HEK293 (cell line): ENCODE results near the gene MAP2.

Source experiments
- CTCF ChIA-PET: fragments of 350-600 bp; formaldehyde crosslinking; extraction: SDS; loops from one replicate; lab custom pipeline; 2021; ENCODE audit warnings: antibody characterized with exemption; lab: Yijun Ruan, JAX
- POLR2A ChIA-PET: fragments of 300-600 bp; formaldehyde crosslinking; extraction: SDS; loops from one replicate; lab custom pipeline; 2020; ENCODE audit warnings: antibody characterized with exemption, inconsistent platforms; lab: Yijun Ruan, JAX
- H3K27ac ChIP-seq: fragments of 200-500 bp; sonication (Bioruptor generic); 2 replicates; pipeline ENCODE4 v1.5.1; 2014; ENCODE audit warnings: low read depth, low read length, control low read depth, inconsistent platforms; ENCODE audit errors: extremely low read depth
- H3K36me3 ChIP-seq, 2 experiments: fragments of 200-500 bp in 1 of 2; sonication (Bioruptor generic) in 1 of 2; 1 replicate in 1 of 2; 2 replicates in 1 of 2; pipeline ENCODE4 v1.5.1; 2014 to 2017; ENCODE audit warnings: inconsistent platforms in 2 of 2, low read length in 2 of 2; ENCODE audit not compliant: control insufficient read depth in 2 of 2, insufficient read depth in 1 of 2
- H3K4me1 ChIP-seq: fragments of 200-500 bp; sonication (Bioruptor generic); 2 replicates; pipeline ENCODE4 v1.5.1; 2014; ENCODE audit warnings: mild to moderate bottlenecking, low read length, inconsistent platforms; ENCODE audit not compliant: control insufficient read depth, insufficient read depth
- H3K4me3 ChIP-seq: 2 replicates; pipeline ENCODE4 v1.5.1; 2011; ENCODE audit warnings: low read depth, mild to moderate bottlenecking, control low read depth, low read length, moderate library complexity
- H3K9me3 ChIP-seq: fragments of 200-500 bp; sonication (Bioruptor generic); 2 replicates; pipeline ENCODE4 v1.5.1; 2014; ENCODE audit warnings: low read depth, low read length, inconsistent platforms; ENCODE audit not compliant: control insufficient read depth, insufficient read depth
- EGR2 ChIP-seq: fragments of 450-650 bp; formaldehyde crosslinking; IDR thresholded peaks from 2 replicates; pipeline ENCODE4 v1.5.1; 2016; ENCODE audit warnings: low read depth, missing biosample characterization, missing genetic modification characterization
- FEZF1 ChIP-seq: fragments of 450-650 bp; formaldehyde crosslinking; IDR thresholded peaks from 2 replicates; pipeline ENCODE4 v1.5.1; 2016; ENCODE audit warnings: missing biosample characterization, missing genetic modification characterization
- MEIS1 ChIP-seq: sonication (generic); formaldehyde crosslinking; IDR thresholded peaks from 2 replicates; pipeline ENCODE4 v1.8.1; 2022; ENCODE audit warnings: missing genetic modification reagents, mild to moderate bottlenecking, borderline replicate concordance
- SP3 ChIP-seq: fragments of 450-650 bp; formaldehyde crosslinking; IDR thresholded peaks from 2 replicates; pipeline ENCODE4 v1.5.1; 2016; ENCODE audit warnings: missing biosample characterization, missing genetic modification characterization
- TCF7L2 ChIP-seq: IDR thresholded peaks from 2 replicates; pipeline ENCODE4 v1.6.1; 2011; ENCODE audit warnings: low read depth, mild to moderate bottlenecking, inconsistent platforms, low read length, moderate library complexity, borderline replicate concordance
- ZBTB17 ChIP-seq: fragments of 450-650 bp; formaldehyde crosslinking; IDR thresholded peaks from 2 replicates; pipeline ENCODE4 v1.5.1; 2016; ENCODE audit warnings: missing biosample characterization, missing genetic modification characterization
- ZBTB6 ChIP-seq: fragments of 450-650 bp; formaldehyde crosslinking; IDR thresholded peaks from 2 replicates; pipeline ENCODE4 v1.5.1; 2017; ENCODE audit warnings: missing biosample characterization, missing genetic modification characterization
- ZBTB7A ChIP-seq: fragments of 450-650 bp; formaldehyde crosslinking; IDR thresholded peaks from 2 replicates; pipeline ENCODE4 v1.5.1; 2016; ENCODE audit warnings: low read depth, missing biosample characterization, missing genetic modification characterization
- ZNF148 ChIP-seq: fragments of 450-650 bp; formaldehyde crosslinking; IDR thresholded peaks from 2 replicates; pipeline ENCODE4 v1.5.0; 2017; ENCODE audit warnings: missing biosample characterization, missing genetic modification characterization, borderline replicate concordance
- ZNF221 ChIP-seq: fragments of 450-650 bp; formaldehyde crosslinking; IDR thresholded peaks from 2 replicates; pipeline ENCODE4 v1.5.1; 2017; ENCODE audit warnings: missing biosample characterization, missing genetic modification characterization, borderline replicate concordance
- ZNF302 ChIP-seq: fragments of 450-650 bp; formaldehyde crosslinking; IDR thresholded peaks from 2 replicates; pipeline ENCODE4 v1.5.1; 2016; ENCODE audit warnings: missing biosample characterization, missing genetic modification characterization, low read depth
- ZNF350 ChIP-seq: fragments of 450-650 bp; formaldehyde crosslinking; IDR thresholded peaks from 2 replicates; pipeline ENCODE4 v1.5.0; 2017; ENCODE audit warnings: missing biosample characterization, mild to moderate bottlenecking, missing genetic modification characterization
- ZNF366 ChIP-seq: fragments of 450-650 bp; formaldehyde crosslinking; conservative IDR thresholded peaks from 2 replicates; pipeline ENCODE4 v1.5.1; 2016; ENCODE audit warnings: missing biosample characterization, missing genetic modification characterization
- ZNF404 ChIP-seq: fragments of 450-650 bp; formaldehyde crosslinking; IDR thresholded peaks from 2 replicates; pipeline ENCODE4 v1.5.1; 2017; ENCODE audit warnings: missing biosample characterization, missing genetic modification characterization
- ZNF423 ChIP-seq: fragments of 450-650 bp; formaldehyde crosslinking; IDR thresholded peaks from 2 replicates; pipeline ENCODE4 v1.5.1; 2016; ENCODE audit warnings: missing biosample characterization, missing genetic modification characterization
- ZNF48 ChIP-seq: fragments of 450-650 bp; formaldehyde crosslinking; IDR thresholded peaks from 2 replicates; pipeline ENCODE4 v1.5.1; 2016; ENCODE audit warnings: missing biosample characterization, missing genetic modification characterization
- ZNF548 ChIP-seq: fragments of 450-650 bp; formaldehyde crosslinking; IDR thresholded peaks from 2 replicates; pipeline ENCODE4 v1.5.1; 2016; ENCODE audit warnings: missing biosample characterization, missing genetic modification characterization
- ZNF610 ChIP-seq: fragments of 450-650 bp; formaldehyde crosslinking; IDR thresholded peaks from 2 replicates; pipeline ENCODE4 v1.5.1; 2016; ENCODE audit warnings: missing biosample characterization, missing genetic modification characterization, borderline replicate concordance
- ZNF624 ChIP-seq: fragments of 450-650 bp; formaldehyde crosslinking; IDR thresholded peaks from 2 replicates; pipeline ENCODE4 v1.5.1; 2017; ENCODE audit warnings: missing biosample characterization, missing genetic modification characterization
- ZNF768 ChIP-seq: fragments of 450-650 bp; formaldehyde crosslinking; IDR thresholded peaks from 2 replicates; pipeline ENCODE4 v1.5.1; 2018; ENCODE audit warnings: missing biosample characterization, mild to moderate bottlenecking, missing genetic modification characterization
- ZNF791 ChIP-seq: fragments of 450-650 bp; formaldehyde crosslinking; IDR thresholded peaks from 2 replicates; pipeline ENCODE4 v1.5.1; 2016; ENCODE audit warnings: missing biosample characterization, missing genetic modification characterization
- TF ChIP-seq, protein P1 (sequence below): fragments of 450-650 bp; formaldehyde crosslinking; IDR thresholded peaks from 2 replicates; pipeline ENCODE4 v1.5.1; 2016; ENCODE audit warnings: missing biosample characterization, missing genetic modification characterization

The MAP2 gene

GRCh38 chr2:209387389-209387788 lies 36.5 kb upstream of the MAP2 start:
- CTCF ChIA-PET, result no interaction called here
- H3K27ac ChIP-seq, result no peak overlapping the region
- no peaks in the 10 kb centered on the region for H3K9me3 ChIP-seq
- no peak overlapping the region for H3K4me3 ChIP-seq
- TF ChIP-seq ZBTB6 (tag by site-specific recombination), result no peak
- TF ChIP-seq ZNF791 (tag by site-specific recombination), result no peak
- TF ChIP-seq ZNF148 (tag by site-specific recombination), result no peak
- no peak for TF ChIP-seq TCF7L2
- no peak for TF ChIP-seq ZNF548
- TF ChIP-seq ZNF48, result no peak
- TF ChIP-seq ZNF366 (tag by site-specific recombination), result no peak
- no peak for TF ChIP-seq ZNF302 (tag by site-specific recombination)
- no peaks in the 10 kb centered on the region for H3K4me1 ChIP-seq
- POLR2A ChIA-PET, result no interaction called here
- H3K36me3 ChIP-seq, result no peaks in the 10 kb centered on the region

GRCh38 chr2:209388446-209389037 lies 35.3 kb upstream of the MAP2 start:
- POLR2A ChIA-PET, result no interaction called here
- CTCF ChIA-PET, result interaction anchor here (0.6 kb wide), 2 partner anchors 54 to 996 kb away, joined by 3 to 5 read pairs; no protein-coding TSS in a partner anchor
- TF ChIP-seq ZBTB17 (tag by site-specific recombination), result no peak
- TF ChIP-seq ZNF610 (tag by site-specific recombination), result no peak
- TF ChIP-seq ZNF221, result no peak
- TF ChIP-seq FEZF1, result no peak
- TF ChIP-seq EGR2 (tag by site-specific recombination), result no peak
- no peak for TF ChIP-seq ZNF768 (tag by site-specific recombination)
- TF ChIP-seq ZNF404 (tag by site-specific recombination), result no peak
- no peak for TF ChIP-seq ZNF624
- TF ChIP-seq, protein P1, sequence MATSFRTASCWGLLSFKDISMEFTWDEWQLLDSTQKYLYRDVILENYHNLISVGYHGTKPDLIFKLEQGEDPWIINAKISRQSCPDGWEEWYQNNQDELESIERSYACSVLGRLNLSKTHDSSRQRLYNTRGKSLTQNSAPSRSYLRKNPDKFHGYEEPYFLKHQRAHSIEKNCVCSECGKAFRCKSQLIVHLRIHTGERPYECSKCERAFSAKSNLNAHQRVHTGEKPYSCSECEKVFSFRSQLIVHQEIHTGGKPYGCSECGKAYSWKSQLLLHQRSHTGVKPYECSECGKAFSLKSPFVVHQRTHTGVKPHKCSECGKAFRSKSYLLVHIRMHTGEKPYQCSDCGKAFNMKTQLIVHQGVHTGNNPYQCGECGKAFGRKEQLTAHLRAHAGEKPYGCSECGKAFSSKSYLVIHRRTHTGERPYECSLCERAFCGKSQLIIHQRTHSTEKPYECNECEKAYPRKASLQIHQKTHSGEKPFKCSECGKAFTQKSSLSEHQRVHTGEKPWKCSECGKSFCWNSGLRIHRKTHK (tag by site-specific recombination), result no peak
- TF ChIP-seq ZBTB7A (tag by site-specific recombination), result no peak
- no peak for TF ChIP-seq ZNF423 (tag by site-specific recombination)
- no peak for TF ChIP-seq MEIS1 (CRISPR knock-in tag)
- TF ChIP-seq SP3 (tag by site-specific recombination), result no peak
- TF ChIP-seq ZNF350 (tag by site-specific recombination), result no peak

More at GRCh38 chr2:209388446-209389037, 35.3 kb upstream of the MAP2 start:
- H3K4me3 ChIP-seq, result no peak overlapping the region
- H3K27ac ChIP-seq, result no peak overlapping the region
- no peaks in the 10 kb centered on the region for H3K9me3 ChIP-seq
- no peaks in the 10 kb centered on the region for H3K4me1 ChIP-seq
- no peaks in the 10 kb centered on the region for H3K36me3 ChIP-seq
